ENCODE data around the gene PTCHD4. TPM values are rescaled to one million over a fixed set of nuclear protein-coding genes. Genes with fewer than 3 reads are reported as not detected.

Gene PTCHD4
- total and polyA plus RNA-seq, 4 donors, result 0.07 to 0.65 TPM; not detected in 2

DNA sequence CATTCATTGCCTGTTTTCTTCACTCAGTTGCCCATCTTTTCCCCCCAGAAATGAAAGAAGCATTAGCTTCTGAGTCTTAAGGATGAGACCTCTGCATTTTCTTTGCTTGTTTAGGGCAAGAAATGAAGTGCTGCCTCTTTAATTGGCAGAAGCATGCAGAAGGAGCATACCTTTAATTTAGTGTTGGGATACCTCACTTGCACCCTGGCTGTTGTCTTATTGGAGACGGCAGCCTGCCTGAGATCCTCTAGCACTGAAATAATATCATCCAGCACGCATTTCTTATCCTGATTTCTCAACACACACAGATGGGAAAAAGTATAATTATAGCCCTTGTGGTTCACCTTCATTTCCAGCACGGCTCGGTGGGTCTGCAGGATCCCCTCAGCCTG, 43.1 kb downstream of the PTCHD4 start:
- TF ChIP-seq, protein P1, sequence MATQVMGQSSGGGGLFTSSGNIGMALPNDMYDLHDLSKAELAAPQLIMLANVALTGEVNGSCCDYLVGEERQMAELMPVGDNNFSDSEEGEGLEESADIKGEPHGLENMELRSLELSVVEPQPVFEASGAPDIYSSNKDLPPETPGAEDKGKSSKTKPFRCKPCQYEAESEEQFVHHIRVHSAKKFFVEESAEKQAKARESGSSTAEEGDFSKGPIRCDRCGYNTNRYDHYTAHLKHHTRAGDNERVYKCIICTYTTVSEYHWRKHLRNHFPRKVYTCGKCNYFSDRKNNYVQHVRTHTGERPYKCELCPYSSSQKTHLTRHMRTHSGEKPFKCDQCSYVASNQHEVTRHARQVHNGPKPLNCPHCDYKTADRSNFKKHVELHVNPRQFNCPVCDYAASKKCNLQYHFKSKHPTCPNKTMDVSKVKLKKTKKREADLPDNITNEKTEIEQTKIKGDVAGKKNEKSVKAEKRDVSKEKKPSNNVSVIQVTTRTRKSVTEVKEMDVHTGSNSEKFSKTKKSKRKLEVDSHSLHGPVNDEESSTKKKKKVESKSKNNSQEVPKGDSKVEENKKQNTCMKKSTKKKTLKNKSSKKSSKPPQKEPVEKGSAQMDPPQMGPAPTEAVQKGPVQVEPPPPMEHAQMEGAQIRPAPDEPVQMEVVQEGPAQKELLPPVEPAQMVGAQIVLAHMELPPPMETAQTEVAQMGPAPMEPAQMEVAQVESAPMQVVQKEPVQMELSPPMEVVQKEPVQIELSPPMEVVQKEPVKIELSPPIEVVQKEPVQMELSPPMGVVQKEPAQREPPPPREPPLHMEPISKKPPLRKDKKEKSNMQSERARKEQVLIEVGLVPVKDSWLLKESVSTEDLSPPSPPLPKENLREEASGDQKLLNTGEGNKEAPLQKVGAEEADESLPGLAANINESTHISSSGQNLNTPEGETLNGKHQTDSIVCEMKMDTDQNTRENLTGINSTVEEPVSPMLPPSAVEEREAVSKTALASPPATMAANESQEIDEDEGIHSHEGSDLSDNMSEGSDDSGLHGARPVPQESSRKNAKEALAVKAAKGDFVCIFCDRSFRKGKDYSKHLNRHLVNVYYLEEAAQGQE (IDR thresholded peaks at IDR 0.05), result no peak
- no peak for TF ChIP-seq HNF4A (conservative IDR thresholded peaks at IDR 0.05)
- TF ChIP-seq JUND (IDR thresholded peaks at IDR 0.05), result no peak
- TF ChIP-seq MAX (IDR thresholded peaks at IDR 0.05), result no peak
- no peak for TF ChIP-seq HNF4G (IDR thresholded peaks at IDR 0.05)
- no peak for TF ChIP-seq EGR1 (IDR thresholded peaks at IDR 0.05; ENCODE audit: low read depth in 2 of 2)
- TF ChIP-seq YY1 (IDR thresholded peaks at IDR 0.05), result no peak
- no peak for TF ChIP-seq FOXA2 (IDR thresholded peaks at IDR 0.05)
- TF ChIP-seq RAD21 (IDR thresholded peaks at IDR 0.05), result no peak
- no peak for TF ChIP-seq SP1 (IDR thresholded peaks at IDR 0.05)
- TF ChIP-seq CTCF (IDR thresholded peaks at IDR 0.05; ENCODE audit: low read depth, low read length, missing input control), result no peak
- TF ChIP-seq, protein P2, sequence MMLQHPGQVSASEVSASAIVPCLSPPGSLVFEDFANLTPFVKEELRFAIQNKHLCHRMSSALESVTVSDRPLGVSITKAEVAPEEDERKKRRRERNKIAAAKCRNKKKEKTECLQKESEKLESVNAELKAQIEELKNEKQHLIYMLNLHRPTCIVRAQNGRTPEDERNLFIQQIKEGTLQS (IDR thresholded peaks at IDR 0.05), result no peak
- TF ChIP-seq ZBTB33 (IDR thresholded peaks at IDR 0.05), result no peak
- TF ChIP-seq FOXA1 (IDR thresholded peaks at IDR 0.05), result no peak
- no peak for TF ChIP-seq TAF1 (conservative IDR thresholded peaks at IDR 0.05)
- TF ChIP-seq GABPA (IDR thresholded peaks at IDR 0.05 in 1 of 2, conservative IDR thresholded peaks at IDR 0.05 in 1 of 2), result no peak
- TF ChIP-seq NR2F2 (IDR thresholded peaks at IDR 0.05), result no peak
- no peak for TF ChIP-seq RXRA (IDR thresholded peaks at IDR 0.05)
- H3K27me3 ChIP-seq (ENCODE audit: control insufficient read depth in 4 of 4, insufficient read depth in 4 of 4, low read length in 3 of 4), result peaks cover 0 to 12% (median 4%) of the 10 kb centered on the region in 4 donors
- no peaks in the 10 kb centered on the region for H3K36me3 ChIP-seq (ENCODE audit: control insufficient read depth in 4 of 4, insufficient read depth in 3 of 4, low read depth in 1 of 4, low read length in 3 of 4)
- H3K27ac ChIP-seq (ENCODE audit: low read depth in 1 of 2, low read length in 2 of 2), result no peak overlapping the region
- DNase-seq (ENCODE audit: low spot score), result no peak
- H3K9me3 ChIP-seq (ENCODE audit: control insufficient read depth in 4 of 4, low read length in 3 of 4), result no peaks in the 10 kb centered on the region
- no peak overlapping the region for H3K9ac ChIP-seq (ENCODE audit: low read depth in 1 of 2, low read length in 2 of 2)
- peaks cover 0 to 4% (median under 1%) of the 10 kb centered on the region in 4 donors for H3K4me1 ChIP-seq (ENCODE audit: control insufficient read depth in 4 of 4, insufficient read depth in 4 of 4, low read length in 3 of 4)
- 24% methylated on average over 4 of the region's 4 CpGs for WGBS
- no peak overlapping the region for H3K4me3 ChIP-seq (ENCODE audit: low read depth in 1 of 3, low read length in 3 of 3)
